Duodenal mucosa (tissue), 2 donors: ENCODE measurements around the gene PRDM2.
"Not testable (repeated sequence)": the region's sequence is repeated elsewhere in the genome, so short reads cannot be mapped to it uniquely, and the experiment has no call there.

Source experiments
- H3K27ac ChIP-seq: one replicate; pipeline ENCODE4 v1.7.0; 2013; ENCODE audit warnings: low read depth, low read length
- H3K27me3 ChIP-seq, 2 donors: one replicate each; pipeline ENCODE4 v1.7.0; 2013; ENCODE audit warnings: low read length in 2 of 2, control low read depth in 1 of 2; ENCODE audit not compliant: insufficient read depth in 2 of 2, control insufficient read depth in 1 of 2
- H3K36me3 ChIP-seq, 2 donors: one replicate each; pipeline ENCODE4 v1.7.0; 2013; ENCODE audit warnings: low read length in 2 of 2, control low read depth in 1 of 2; ENCODE audit not compliant: insufficient read depth in 2 of 2, control insufficient read depth in 1 of 2
- H3K4me1 ChIP-seq, 2 donors: one replicate each; pipeline ENCODE4 v1.7.0; 2013; ENCODE audit warnings: low read length in 2 of 2, control low read depth in 1 of 2; ENCODE audit not compliant: insufficient read depth in 2 of 2, control insufficient read depth in 1 of 2
- H3K4me3 ChIP-seq, 2 donors: one replicate each; pipeline ENCODE4 v1.7.0; 2013; ENCODE audit warnings: low read length in 2 of 2, low read depth in 1 of 2
- H3K9ac ChIP-seq, 2 donors: one replicate each; pipeline ENCODE4 v1.7.0; 2013; ENCODE audit warnings: low read length in 2 of 2, low read depth in 1 of 2
- H3K9me3 ChIP-seq, 2 donors: one replicate each; pipeline ENCODE4 v1.7.0; 2013; ENCODE audit warnings: low read length in 2 of 2, control low read depth in 1 of 2; ENCODE audit not compliant: control insufficient read depth in 1 of 2

The PRDM2 gene

DNA sequence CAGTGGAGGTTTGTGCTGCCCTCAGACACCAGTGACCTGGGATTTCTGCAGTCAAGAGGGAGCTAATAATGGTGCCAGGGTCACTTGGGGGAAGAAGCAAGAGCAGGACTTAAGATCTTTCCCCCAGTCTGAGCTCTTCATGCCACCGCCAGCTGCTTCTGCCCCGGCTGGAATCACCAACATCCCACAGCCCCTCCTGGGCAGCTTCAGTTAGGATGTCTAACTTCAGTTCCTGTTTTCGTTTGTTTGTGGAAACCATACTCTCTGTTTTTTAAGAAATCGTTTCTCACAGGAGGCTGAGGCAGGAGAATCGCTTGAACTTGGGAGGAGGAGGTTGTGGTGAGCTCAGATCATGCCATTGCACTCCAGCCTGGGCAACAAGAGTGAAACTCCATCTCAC lies 25.6 kb upstream of the PRDM2 start:
- H3K9me3 ChIP-seq = no peaks in the 10 kb centered on the region
- peaks cover 0 to 3% of the 10 kb centered on the region in 2 donors for H3K27me3 ChIP-seq
- no peaks in the 10 kb centered on the region for H3K36me3 ChIP-seq
- no peak overlapping the region for H3K4me3 ChIP-seq
- no peak overlapping the region for H3K27ac ChIP-seq
- no peak overlapping the region for H3K9ac ChIP-seq
- no peaks in the 10 kb centered on the region for H3K4me1 ChIP-seq

DNA sequence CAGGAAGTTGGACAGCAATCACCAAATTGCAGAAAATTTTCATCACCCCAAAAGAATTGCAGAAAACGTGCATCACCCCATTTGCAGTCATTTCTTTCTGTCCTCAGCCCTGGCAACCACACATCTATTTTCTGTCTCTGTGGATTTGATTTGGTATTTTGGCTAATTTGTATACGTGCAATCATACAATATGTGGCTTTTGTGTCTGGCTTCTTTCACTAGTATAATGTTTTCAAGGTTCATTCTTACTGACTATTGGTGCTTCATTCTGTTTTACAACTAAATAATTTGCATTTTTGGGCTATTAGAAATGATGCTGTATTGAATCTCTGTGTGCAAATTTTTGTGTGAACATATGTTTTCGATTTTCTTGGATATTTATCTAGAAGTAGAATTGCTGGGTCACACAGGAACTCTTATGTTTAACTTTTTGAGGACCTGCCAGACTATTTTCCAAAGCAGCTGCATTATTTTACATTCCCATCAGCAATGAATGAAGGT lies 24.8 kb upstream of the PRDM2 start:
- Histone ChIP-seq H3K4me3 (no peak overlapping the region), H3K36me3 (no peaks in the 10 kb centered on the region), H3K9ac (no peak overlapping the region), H3K27ac (no peak overlapping the region), H3K27me3 (peaks cover 0 to 5% of the 10 kb centered on the region in 2 donors), H3K9me3 (no peaks in the 10 kb centered on the region), H3K4me1 (no peaks in the 10 kb centered on the region)

- H3K36me3 ChIP-seq = no peaks in the 10 kb centered on the region
- H3K4me1 ChIP-seq = no peaks in the 10 kb centered on the region
- no peak overlapping the region for H3K4me3 ChIP-seq
- H3K9ac ChIP-seq = no peak overlapping the region
- H3K9me3 ChIP-seq = no peaks in the 10 kb centered on the region
- H3K27me3 ChIP-seq = peaks cover 0 to 5% of the 10 kb centered on the region in 2 donors
- no peak overlapping the region for H3K27ac ChIP-seq
Measured at GRCh38 chr1:13677896-13678295, 22.1 kb upstream of the PRDM2 start.

- Histone ChIP-seq H3K4me3 (no peak overlapping the region), H3K9ac (no peak overlapping the region), H3K4me1 (no peaks in the 10 kb centered on the region), H3K27me3 (peaks cover 0 to 5% of the 10 kb centered on the region in 2 donors), H3K36me3 (no peaks in the 10 kb centered on the region), H3K9me3 (no peaks in the 10 kb centered on the region), H3K27ac (no peak overlapping the region)
Measured at GRCh38 chr1:13679651-13680050, 20.3 kb upstream of the PRDM2 start.

DNA sequence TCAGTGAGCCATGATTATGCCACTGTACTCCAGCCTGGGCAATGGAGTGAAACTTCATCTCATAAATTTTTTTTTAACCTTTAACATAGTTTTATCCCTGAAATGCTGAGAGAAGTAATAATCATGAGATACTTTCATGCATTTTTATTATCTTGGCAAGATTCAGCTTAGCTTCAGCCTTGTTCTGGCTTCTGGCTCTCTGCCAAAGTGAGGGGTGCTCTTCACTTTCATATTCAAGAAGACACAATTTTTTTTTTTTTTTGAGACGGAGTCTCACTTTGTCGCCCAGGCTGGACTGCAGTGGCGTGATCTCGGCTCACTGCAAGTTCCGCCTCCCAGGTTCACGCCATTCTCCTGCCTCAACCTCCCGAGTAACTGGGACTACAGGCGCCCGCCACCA lies 19.4 kb upstream of the PRDM2 start:
- H3K36me3 ChIP-seq, H3K9ac ChIP-seq: not testable (repeated sequence)

DNA sequence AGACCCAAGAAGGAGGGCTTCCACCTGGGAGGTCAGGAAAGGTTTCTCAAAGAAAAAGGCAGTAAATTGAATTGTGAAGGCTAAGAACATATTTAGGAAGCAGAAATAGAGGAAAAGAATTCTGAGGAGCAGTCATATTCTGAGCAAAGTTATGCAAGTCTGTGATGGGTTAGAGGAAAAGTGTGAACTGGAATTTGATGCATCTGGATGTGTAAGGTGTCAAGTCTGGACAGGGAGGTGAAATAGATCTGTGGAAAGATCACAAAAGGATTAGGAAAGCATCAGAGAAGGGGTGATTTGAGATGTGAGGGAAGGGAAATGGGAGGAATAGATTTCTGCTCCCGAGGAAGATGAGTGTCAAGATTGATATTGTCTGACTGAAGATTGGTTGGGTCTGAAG lies 18.1 kb upstream of the PRDM2 start:
- no peak overlapping the region for H3K4me3 ChIP-seq

More for the DNA sequence above, 19.4 kb upstream of the PRDM2 start:
- H3K27me3 ChIP-seq, H3K27ac ChIP-seq, H3K4me1 ChIP-seq, H3K9me3 ChIP-seq, H3K4me3 ChIP-seq: not testable (repeated sequence)

GRCh38 chr1:13682444-13682843 lies 17.5 kb upstream of the PRDM2 start:
- no peak overlapping the region for H3K27ac ChIP-seq
- H3K4me3 ChIP-seq = no peak overlapping the region
- no peaks in the 10 kb centered on the region for H3K4me1 ChIP-seq
- H3K36me3 ChIP-seq = no peaks in the 10 kb centered on the region
- H3K9ac ChIP-seq = no peak overlapping the region
- H3K9me3 ChIP-seq = no peaks in the 10 kb centered on the region
- peaks cover 0 to 5% of the 10 kb centered on the region in 2 donors for H3K27me3 ChIP-seq

More for the DNA sequence above, 18.1 kb upstream of the PRDM2 start:
- Histone ChIP-seq H3K27me3 (peaks cover 0 to 5% of the 10 kb centered on the region in 2 donors), H3K27ac (no peak overlapping the region), H3K9ac (no peak overlapping the region), H3K36me3 (no peaks in the 10 kb centered on the region), H3K4me1 (no peaks in the 10 kb centered on the region), H3K9me3 (no peaks in the 10 kb centered on the region)

- H3K9ac ChIP-seq = no peak overlapping the region
- no peaks in the 10 kb centered on the region for H3K36me3 ChIP-seq
- H3K27ac ChIP-seq = no peak overlapping the region
- no peaks in the 10 kb centered on the region for H3K9me3 ChIP-seq
- no peaks in the 10 kb centered on the region for H3K4me1 ChIP-seq
- no peak overlapping the region for H3K4me3 ChIP-seq
- peaks cover 0 to 5% of the 10 kb centered on the region in 2 donors for H3K27me3 ChIP-seq
Measured at GRCh38 chr1:13683206-13683605, 16.8 kb upstream of the PRDM2 start.

DNA sequence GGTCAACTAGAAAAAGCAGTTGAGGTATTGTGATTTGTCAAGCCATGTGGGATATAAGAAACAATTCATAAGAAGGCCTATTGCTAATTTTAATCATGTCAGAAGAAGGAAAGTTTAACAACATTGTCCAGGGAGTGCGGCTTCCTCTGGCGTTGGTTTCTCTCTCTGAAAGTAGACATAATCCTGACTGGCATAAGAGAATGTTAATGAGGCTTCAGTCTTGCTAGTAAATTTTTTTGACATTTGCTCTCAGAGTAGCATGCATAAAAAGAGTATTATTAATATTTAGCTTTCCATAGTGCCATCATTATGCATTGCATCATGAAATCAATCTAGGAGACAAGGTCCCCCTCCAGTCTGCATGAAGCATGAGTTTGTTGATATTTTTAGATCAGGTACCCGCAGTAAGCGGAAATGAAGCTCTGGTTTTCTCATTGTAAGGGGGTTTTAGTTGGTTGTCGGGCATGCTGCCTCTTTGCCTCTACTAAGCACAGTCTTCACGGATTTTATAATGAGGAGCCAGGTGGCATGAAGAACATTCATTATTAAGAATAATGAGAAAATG lies 12.8 kb upstream of the PRDM2 start:
- no peak overlapping the region for H3K9ac ChIP-seq
- H3K27ac ChIP-seq = no peak overlapping the region
- no peaks in the 10 kb centered on the region for H3K36me3 ChIP-seq
- no peaks in the 10 kb centered on the region for H3K4me1 ChIP-seq
- no peak overlapping the region for H3K4me3 ChIP-seq
- H3K9me3 ChIP-seq = no peaks in the 10 kb centered on the region
- H3K27me3 ChIP-seq = no peaks in the 10 kb centered on the region

DNA sequence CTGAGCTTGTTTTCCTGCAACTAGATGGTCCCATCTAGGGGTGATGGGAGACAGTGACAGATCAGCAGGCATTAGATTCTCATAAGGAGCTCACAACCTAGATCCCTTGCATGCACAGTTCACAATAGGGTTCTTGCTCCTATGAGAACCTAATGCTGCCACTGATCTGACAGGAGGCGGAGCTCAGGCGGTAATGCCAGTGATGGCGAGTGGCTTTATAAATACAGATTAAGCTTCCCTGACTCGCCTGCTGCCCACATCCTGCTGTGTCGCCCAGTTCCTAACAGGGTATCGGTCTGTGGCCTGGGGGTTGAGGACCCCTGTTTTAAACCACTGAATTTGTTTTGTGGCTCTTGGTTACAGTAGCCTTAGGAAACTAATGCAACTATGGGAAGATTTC lies 6.9 kb upstream of the PRDM2 start:
- not testable (repeated sequence) for H3K4me3 ChIP-seq, H3K9ac ChIP-seq, H3K9me3 ChIP-seq, H3K27ac ChIP-seq, H3K36me3 ChIP-seq, H3K4me1 ChIP-seq
- peaks cover 0 to 12% of the 10 kb centered on the region in 2 donors for H3K27me3 ChIP-seq
